HG03354 (cell line): ENCODE results near the gene ATG7.

Source experiments
- ATAC-seq: cut with Tn5 transposase; IDR thresholded peaks from one replicate; pipeline ENCODE4 v1.9.1; 2021; ENCODE audit warnings: mild to moderate bottlenecking; ENCODE audit not compliant: unreplicated experiment, poor library complexity, severe bottlenecking

The ATG7 gene

DNA sequence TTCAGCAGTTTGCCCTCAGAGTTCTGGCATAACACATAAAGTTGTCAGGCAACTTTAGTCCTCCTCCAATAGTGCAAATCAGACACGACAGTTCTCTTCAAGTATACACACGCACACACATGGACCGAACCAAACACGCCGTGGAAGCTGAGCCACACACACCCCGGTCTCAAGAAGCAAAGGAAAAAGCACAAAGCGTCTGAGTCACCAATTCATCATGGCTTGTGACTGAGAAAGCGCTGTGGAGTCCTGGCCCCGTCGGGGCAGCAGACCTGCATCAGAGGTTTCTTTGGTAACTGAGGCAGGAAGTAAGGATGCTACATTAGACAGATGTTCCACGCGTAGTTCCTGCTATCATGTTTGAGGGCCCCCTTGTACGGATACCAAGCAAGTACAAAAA is 285.8 kb downstream of the ATG7 start:
- no peak for ATAC-seq

DNA sequence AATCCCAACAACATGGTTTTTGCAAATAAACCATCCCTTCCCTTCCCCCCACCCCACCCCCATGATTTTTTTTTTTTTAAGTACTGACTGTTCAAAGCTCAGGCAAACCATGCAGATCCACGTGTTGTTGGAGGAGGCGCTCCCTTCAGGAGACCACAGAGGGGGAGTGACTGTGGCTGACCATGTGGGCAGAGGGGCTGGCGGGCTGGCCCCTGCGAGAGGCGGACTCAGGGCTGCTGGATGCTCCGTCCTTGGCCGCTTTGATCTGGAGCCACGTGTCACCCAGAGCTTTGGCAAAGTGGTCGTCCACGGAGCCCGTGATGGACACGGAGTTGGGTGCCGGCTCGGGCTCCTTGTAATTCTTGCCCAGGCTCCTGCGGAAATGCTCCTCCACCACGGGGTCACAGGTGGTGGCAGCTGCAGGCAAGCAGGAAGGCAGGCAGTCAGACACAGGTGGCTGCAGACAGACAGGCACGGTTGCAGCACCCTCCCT is 286.3 kb downstream of the ATG7 start:
- no peak for ATAC-seq

DNA sequence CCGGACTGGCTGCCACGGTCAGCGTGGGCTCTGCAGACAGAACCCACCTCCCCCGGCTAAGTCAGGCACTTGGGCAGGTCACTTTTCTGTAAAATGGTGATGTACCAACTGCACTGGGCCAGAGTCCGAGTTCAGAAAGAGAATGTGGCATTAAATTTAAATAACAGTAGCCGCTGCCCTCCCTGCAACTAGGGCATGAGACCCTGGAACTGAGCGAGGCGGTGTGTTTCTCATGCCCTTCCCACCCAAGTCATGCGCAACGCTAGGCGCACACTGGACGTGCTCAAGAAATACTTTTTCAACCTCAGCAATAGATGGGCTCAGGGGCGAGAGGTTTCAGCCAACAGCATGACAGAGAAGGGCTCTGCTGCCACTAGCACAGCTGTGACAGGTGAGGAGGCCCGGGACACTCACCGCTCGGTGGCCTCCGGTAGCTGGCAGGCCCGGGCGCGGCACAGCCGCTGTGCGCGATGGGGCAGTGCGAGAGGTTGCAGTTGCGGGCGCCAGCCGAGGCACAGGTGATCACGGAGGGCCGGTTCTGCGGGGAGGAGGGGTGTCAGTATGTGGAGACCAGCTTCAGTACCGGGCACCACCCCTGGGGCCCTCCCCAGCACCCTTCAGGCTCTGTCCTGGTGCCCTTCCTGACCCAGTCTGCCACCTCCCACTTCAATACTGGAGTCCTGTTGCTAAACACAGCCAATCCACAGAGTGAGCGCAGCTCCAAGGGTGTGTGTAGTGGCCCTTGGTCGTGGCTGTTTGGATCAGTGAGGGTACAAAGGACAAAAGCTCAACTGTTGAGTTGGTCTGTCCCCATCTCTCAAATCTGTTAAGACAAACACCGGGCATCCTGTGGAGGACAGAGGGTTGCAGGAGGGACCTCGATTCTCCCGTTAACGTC is 287.0 kb downstream of the ATG7 start:
- ATAC-seq: no peak

DNA sequence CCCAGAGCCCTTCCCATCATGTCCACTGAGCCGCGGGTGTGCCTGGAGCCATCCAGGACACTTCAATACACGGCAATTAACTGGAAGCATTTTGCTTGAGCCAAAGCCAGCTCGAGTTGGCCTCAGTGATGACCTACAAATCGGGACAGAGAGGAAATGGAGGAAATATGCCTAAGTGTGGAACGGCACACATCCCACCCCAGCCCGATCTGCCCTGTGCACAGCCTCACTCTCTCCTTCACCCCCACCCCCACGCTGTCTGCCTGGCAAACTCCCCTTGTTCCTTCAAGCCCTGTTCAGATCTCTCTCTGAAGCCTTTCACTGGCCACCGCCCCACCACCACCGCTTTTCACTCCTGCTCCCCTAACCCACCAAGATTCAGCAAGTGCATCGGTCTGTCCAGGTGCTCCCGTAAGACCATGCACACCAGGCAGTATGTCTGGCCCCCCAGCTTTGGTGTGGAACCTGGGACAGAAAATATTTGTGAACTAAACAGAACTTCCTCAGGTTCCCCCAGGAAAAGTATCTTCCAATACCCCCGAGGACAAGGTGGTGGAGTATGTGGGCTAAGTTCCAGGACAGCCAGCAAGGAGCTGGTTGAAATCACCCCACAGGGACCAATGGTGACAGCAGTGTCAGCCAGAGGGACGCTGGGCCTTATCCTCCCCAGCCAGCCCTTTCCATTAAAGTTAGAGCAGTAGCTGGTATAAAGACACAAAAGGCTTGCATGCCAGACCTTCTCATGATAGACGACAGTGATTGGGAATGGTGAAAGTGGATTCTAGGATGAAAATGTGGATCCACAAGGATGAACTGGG is 287.8 kb downstream of the ATG7 start:
- ATAC-seq: no peak

DNA sequence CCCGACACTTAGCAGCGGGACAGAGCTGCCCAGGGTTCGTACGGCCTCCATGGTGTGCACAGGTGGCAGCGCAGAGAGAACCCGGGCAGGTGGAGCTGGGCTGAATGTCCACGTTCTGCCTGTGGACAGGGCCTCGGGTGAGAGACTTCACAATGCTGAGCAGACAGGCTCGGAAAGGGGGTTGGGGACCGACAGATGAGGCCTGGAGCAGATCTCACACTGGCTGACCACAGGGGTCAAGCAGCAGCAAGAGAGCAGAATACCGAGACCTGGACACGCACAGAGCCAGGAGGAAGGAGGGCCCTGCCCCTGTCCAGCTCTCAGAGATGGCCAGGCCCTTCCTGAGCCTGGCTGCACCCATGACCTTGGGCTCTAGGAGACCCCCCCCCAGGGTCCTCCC is 288.5 kb downstream of the ATG7 start:
- ATAC-seq: no peak

DNA sequence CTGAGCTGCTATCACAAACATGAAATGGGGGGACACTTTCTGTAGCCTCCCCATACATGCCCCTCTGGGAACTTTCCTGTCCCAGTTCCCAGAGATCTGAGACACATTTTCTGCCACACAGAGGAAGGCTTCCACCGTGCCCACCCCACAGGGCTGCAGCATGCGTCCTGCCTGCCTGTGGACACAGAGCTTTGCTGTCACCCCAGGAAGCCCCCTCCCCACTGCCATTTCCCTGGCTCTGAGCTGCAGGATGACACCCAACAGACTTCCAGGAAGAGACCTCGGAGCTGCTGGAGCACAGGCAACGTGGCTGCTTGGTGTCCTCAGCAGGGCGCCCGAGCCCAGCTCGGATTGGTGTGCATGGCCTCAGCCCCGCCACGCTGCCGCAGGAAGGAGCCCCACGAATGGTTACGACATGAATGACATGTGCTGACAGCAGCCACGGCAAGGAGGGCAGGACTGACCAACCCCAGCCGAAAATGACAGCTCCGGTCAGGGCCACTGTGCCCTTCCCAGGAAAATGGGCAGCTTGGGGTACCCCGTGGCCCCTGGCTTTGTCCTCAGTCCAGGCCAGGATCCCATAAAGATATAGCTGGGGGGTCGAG is 290.2 kb downstream of the ATG7 start:
- no peak for ATAC-seq

DNA sequence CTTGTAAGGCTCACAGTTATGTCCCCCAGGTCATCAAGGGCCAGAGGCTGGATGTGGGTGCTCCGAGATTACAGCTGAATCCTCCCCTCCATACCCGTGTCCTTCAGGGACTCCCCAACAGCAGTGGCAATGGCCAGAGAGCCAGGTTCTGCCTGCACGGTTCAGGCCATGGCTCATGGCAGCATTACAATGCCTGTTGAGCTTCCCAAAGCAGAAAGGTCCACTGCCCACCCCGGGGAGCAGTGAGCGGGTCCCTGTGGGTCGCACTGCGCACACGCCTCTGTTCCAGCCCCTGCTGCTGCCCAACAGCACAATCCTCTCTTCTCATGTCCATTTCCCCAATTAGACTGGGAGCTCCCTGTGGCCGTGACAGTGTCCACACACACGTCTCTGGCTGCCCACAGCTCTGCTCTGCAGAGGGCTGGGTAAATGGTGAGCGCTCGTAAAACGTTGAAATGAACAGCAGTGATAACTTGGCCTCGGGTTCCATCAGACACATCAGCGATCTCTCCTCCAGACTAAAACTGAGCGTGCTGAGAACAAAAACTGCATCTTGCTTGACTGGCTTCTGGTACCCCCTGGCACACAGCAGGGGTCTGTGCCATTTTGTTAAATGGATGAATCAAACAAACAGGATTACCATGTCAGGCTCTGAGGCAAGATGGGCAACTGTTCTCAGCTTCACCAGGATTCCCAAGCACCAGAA is 291.1 kb downstream of the ATG7 start:
- ATAC-seq: no peak

DNA sequence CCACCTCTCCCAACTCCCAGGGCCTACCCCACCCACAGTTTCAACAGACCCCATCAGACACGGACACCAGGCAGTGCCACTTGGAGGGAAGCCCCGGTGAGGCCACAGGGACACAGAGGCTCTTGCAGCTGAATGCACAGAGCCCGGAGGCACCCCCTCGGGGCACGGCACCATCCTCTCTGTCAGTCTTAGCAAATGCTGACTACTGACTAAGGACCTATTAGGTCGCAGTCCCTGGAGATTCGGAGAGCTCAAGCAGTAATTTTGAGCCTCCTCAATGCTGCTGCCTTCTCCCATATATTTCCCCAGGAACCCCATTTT is 291.6 kb downstream of the ATG7 start:
- ATAC-seq: no peak

DNA sequence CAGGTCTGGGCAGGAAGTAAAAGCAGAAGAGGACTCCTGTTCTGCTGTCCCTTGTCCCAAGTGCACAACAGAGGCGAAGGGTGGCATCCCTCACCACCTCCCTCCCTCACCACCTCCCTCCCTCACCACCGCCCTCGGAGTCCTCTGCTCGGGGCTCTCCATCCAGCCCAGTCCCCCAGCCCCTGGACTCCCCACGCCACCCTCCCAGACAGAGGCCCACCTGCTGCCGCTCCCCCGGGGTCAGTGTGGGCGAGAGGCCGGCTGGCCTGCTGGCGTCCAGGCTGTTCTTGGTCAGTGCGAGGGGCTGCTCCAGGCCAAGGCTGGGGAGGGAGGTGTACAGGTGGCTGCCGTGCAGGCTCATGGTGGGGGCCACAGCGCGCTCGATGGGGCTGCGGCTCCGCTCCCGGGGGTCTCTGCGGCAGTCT is 292.4 kb downstream of the ATG7 start:
- ATAC-seq: no peak

DNA sequence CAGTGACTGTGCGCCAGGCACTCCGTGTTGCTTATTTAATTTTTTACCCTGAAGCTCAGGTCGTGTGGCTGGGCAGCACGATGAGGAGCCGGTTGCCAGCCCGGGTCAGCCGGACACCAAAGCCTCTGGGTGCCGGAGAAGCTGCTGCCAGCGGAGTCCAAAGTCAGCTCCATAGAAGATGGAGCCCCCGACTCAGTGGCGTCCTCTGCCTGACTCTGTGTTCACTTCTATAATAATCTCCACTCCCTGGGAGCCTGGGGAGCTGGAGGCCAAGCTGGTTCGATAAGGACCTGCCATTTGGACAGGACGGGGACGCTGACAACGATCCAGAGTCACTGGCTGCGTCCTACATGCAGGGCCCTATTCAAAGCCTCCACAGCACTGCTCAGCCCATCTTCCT is 292.9 kb downstream of the ATG7 start:
- no peak for ATAC-seq

DNA sequence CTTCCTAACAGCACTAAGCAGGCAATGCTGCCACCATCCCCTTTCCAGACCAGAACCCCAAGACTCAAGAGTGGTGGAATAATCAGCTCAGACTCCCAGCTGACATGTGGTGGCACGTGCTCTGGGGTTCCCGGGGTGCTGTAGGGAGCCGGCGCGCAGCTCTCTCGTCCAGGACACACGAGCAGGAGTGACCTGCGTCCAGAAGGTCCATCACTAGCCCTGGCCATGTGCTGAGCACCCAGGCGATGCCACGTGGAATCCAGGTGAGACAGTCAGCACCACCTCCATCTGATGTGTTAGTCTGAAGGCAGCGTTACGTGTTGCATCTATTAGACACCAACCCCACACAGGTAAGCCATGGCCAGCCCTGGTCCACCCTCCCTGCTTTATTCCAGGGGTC is 293.3 kb downstream of the ATG7 start:
- ATAC-seq: no peak

DNA sequence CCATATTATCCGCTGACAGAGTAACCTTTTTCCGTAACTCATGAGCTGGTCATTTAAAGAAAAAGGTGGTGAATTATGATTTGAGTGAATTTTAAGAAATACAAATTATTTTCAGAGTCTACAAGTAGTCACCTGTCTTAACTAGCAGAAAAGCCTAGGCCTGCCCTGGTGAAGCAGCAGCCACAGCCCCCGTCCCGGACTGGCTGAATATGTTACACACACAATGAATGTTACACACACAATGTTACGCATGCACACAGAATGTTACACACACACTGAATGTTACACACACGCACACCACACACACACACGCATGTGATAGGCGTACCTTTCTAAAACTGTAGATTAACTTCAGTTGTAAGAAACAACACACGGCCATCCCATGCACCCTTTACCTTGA is 293.7 kb downstream of the ATG7 start:
- no peak for ATAC-seq

DNA sequence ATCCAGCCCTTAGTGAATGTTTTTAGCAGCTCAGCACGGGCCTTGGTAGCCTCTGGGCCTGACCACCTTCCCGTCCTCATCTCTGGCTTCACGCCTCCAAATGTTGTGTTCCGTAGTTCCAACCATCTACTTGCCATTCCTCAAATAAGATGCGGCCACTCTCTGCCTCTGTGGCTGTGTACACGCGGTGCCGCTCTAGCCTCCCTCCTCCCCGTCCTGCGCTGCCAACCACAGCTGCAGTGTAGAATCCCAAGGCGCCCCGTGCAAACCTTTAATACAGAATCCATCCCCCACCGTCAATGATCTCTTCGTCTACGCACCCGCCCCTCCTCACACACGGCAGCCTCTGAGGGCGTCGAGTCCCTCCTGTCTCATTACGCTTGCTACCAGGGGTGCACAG is 294.3 kb downstream of the ATG7 start:
- no peak for ATAC-seq

DNA sequence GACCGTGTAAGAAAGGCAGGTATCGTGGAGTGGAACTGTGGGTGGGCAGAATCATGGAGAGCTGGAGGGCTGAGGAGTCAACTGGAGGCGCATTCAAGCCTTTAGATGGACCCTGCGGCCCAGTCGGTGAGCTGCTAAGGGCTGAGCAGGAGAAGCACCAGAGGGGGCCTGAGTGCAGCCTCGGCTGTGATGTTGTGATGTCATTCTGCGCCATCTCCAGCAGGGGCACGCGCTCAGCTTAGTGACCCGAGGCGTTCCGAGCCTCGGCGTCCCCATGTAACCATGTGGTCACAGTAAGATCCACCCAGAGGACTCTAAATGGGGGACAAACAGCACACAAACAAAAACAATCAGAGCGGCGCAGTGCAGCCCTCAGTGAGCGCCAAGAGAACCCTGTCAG is 294.7 kb downstream of the ATG7 start:
- no peak for ATAC-seq

DNA sequence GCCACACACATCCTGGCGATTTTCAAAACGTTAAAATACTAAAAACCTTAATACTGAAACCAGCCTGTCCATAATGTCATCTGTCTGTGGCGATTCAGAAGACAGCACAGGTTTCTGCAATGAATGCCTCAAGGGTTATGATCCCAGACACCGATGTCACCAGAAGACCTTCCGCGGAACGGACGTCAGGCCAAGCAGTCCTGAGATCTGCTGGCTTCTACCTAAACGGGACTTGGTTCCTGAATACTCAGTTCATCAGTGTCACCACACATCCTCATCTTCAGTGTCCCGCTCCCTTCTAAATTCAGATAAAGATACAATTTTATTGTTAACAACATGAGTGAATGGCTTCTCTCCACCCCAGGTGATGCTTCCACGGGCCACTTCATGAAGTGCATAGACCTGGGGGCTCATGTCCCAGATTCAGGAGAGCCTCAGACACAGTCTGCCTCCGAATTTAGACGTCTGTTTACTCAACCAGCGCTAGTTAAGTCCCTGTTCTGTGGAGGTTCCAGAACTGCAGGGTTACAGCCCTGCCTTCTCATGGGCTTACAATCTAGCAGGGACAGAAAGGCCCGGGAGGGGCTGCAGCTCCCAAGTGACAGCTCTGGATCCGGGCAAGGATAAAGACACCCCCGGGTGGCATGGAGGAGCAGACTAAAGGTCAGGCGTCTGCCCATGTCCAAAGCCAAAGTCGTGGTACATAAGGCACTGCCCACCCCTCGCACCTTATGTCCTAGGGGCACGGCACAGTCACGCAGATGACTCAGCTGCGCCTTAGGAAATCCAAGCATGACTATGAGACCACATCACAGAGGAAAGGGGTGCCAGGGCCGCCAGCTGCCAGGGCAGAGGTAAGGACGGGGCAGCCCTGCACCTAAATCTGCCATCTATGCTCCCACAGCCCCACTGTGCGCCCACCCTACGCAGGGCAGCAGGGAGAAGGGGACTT is 295.6 kb downstream of the ATG7 start:
- no peak for ATAC-seq

DNA sequence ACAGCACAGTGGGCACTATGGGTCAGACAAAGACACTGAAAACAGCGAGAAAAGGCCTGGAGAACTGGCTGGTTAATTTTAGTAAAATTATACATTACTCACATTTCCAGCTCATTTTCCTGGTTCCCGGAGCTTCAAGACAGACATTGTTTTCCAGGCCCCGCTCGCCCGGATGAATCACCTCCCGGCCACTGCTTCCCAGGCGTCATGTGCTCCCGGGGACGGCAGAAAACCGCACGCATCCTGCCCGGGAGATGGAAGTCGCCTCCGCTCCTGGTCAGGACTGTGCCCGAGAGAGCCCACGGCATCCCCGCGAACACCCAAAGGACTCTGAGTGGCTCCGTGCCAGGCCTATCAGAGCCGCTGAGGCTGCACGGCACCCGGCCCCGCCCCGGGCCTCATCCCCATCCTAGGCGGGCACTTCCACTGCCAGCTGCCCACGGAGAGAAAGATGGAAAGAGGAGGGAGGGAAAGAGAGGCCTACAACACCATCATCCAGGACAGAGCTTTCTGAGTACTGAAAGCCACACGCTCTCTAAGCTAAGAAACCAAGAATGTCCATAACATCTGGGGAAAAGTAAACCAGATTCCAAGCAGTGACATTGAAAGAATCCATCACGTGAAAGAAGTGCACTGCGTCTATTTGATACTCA is 296.4 kb downstream of the ATG7 start:
- ATAC-seq: no peak

DNA sequence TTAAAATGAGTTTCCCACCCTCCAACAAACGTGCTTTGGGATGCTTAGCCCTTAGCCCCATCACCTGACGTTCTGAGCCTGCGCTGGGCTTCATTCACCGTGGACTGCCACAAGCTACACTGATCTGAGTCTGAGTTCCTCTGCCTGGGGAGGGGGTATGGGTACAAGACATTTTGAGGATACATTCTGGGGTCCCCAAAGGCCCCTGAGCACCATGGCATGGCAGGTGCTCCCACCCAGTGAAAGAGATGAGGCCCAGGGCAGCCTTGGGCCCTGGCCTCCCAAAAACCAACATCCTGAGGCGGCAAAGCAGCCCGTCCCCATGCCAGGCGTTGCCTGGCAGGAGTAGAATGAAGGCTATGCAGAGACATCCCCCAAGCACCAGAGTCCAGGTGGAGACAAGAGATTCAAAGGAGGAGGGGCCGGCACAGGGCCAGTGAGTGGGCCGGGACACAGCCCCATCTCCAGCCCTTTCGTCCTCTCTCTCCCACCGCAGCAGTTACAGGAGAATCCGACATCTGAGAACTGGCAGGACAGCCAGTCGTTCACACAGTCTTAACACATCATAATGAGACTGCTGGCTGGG is 297.1 kb downstream of the ATG7 start:
- no peak for ATAC-seq

DNA sequence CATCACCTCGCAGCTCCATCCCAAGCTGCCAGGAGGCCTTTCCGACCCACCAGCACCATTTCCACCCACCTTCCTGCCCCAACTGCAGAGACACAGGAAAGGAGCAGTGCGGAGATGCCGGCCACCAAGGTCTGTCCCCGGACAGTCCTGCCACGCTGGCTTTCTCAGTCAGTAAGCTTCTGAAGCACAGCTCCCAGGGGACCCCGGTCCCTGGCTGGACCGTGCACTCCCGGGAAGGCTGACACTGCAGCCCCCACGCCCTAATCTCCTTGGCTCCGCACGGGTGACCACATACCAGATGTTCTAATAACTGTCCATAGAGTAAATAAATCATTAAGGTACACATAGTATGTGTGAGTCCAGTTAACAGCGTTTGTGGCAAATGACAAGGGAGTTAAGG is 298.1 kb downstream of the ATG7 start:
- no peak for ATAC-seq
